ENCODE data around the gene PGBD5.
"Not testable (repeated sequence)": the region's sequence is repeated elsewhere in the genome, so short reads cannot be mapped to it uniquely, and the experiment has no call there.

The PGBD5 gene

GRCh38 chr1:230423951-230424350, 2.2 kb downstream of the PGBD5 start:
- no peak for TF ChIP-seq ZFX (IDR thresholded peaks at IDR 0.05; ENCODE audit: borderline replicate concordance)
- TF ChIP-seq CTCF (IDR thresholded peaks at IDR 0.05) = no peak
- H3K27ac ChIP-seq = no peak overlapping the region

GRCh38 chr1:230423261-230423660, 2.9 kb downstream of the PGBD5 start:
- no peak overlapping the region for H3K27ac ChIP-seq
- no peak for TF ChIP-seq ZFX (IDR thresholded peaks at IDR 0.05; ENCODE audit: borderline replicate concordance)
- no peak for TF ChIP-seq CTCF (IDR thresholded peaks at IDR 0.05)

DNA sequence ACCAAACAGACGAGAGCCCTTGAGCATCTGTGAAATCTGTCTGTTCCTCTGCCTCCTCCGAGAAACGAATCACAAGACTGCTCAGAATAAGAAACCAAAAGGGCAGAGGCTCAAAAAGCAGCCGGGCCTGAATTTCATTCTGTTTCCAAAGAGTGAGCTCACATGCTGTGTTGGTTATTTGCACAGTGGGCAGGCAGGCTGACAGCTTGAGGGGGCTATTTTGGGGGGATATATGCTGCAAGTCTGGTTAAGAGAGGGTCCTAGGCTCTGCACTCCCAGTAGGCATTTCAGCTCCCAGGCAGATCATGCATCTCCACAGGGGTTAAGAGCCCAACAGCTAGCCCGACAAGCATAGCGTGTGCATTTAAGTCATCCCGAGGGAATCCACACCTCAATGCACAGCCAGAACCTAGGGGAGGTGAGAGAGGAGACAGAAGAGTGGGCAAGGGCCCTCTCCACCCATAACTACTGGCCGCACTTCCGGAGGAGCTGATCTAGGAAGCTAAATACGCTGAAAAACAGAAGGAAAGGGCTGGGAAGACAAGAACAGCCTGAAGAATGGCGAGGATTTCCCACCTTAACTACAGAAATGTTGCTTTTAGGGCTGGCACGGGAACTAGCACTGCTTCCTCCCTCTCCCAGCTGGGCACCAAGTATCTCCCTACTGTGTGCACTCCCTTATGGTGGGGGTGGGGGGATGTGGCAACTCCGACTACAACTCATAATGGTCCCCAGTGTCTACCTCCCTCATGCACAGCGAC, 3.7 kb downstream of the PGBD5 start:
- H3K27ac ChIP-seq = no peak overlapping the region
- TF ChIP-seq CTCF (IDR thresholded peaks at IDR 0.05) (no peak), ZFX (IDR thresholded peaks at IDR 0.05; ENCODE audit: borderline replicate concordance) (no peak)

DNA sequence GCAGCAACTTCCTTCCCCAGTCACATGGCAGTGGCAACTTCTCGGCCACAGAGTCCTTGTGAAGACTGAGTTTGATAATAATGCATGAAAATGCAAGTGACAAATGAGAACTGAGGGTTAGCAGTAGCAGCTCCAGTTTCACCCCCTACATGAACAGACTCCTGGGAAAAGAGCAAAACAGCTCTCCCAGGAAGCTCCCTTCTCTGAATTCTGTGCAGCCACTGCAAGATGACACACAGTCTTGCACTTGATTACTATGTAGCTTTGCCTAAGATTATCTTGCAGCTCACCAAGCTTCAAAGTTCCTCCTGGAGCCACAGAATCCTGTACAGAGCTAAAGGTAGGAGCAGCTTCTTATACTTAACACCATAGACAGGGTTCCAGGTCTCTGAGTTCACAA, 4.7 kb downstream of the PGBD5 start:
- no peak overlapping the region for H3K27ac ChIP-seq
- TF ChIP-seq ZFX (IDR thresholded peaks at IDR 0.05; ENCODE audit: borderline replicate concordance) (no peak), CTCF (IDR thresholded peaks at IDR 0.05) (no peak)

DNA sequence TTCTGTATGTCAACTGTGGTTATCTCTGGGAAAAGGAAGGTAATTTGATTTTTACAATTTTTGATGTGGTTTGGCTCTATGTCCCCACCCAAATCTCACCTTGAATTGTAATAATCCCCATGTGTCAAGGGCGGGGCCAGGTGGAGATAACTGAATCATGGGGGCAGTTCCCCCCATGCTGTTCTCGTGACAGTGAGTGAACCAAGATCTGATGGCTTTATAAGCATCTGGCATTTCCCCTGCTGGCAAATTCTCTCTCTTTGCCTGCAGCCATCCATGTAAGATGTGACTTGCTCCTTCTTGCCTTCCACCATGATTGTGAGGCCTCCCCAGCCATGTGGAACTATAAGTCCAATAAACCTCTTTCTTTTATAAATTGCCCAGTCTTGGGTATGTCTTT, 5.8 kb downstream of the PGBD5 start:
- not testable (repeated sequence) for H3K27ac ChIP-seq

- H3K27ac ChIP-seq = no peak overlapping the region
- TF ChIP-seq ZFX (IDR thresholded peaks at IDR 0.05; ENCODE audit: borderline replicate concordance) (no peak), CTCF (IDR thresholded peaks at IDR 0.05) (no peak)
These were observed 9.7 kb downstream of the PGBD5 start for GRCh38 chr1:230416430-230416829.

DNA sequence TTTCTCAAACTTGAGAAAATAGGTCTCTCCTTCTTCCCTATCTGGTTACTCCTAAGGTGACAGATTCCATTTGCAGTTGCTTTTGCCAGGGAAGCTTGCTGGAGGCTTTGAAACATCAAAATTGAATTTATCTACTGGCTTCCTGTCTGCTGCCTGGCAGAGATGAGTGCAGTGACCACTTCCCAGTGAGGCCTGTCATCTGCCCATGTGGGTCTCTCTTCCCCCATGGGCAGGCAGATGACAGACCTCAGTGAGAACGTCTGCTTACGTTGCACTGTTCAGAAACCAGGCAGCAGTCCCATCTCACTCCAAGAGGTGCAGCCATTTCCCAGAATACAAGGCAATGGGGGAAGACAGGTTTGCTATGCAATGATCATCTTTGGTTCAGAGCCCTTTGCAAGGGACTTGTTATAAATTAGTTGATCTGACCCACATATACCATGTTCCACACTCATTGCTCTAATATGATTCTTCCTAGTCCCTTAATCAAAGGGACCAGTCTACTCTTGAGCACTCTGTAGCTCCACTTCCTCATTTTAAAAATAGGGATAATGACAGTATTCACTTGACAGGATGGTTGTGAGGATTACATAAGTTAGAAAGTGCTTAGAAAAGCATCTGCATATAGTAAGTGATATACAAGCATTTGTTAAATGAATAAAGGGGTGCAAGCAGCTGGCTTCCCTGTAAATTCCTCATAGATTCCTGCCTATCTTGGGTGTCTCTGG, 10.6 kb downstream of the PGBD5 start:
- no peak overlapping the region for H3K27ac ChIP-seq
- no peak for TF ChIP-seq CTCF (IDR thresholded peaks at IDR 0.05)
- TF ChIP-seq ZFX (IDR thresholded peaks at IDR 0.05; ENCODE audit: borderline replicate concordance) = no peak

All from 22Rv1 (cell line).